GM21423 (cell line): ENCODE data around the gene MTG1.
"Not testable (repeated sequence)": the region's sequence is repeated elsewhere in the genome, so short reads cannot be mapped to it uniquely, and the experiment has no call there.

Source experiments
- ATAC-seq: cut with Tn5 transposase; IDR thresholded peaks from one replicate; pipeline ENCODE4 v1.9.1; 2021; ENCODE audit warnings: mild to moderate bottlenecking, moderate library complexity; ENCODE audit not compliant: unreplicated experiment

The MTG1 gene

GRCh38 chr10:133422807-133423771 is 29.1 kb downstream of the MTG1 start:
- no peak for ATAC-seq

- not testable (repeated sequence) for ATAC-seq
Measured at GRCh38 chr10:133424102-133424501, 30.1 kb downstream of the MTG1 start.

GRCh38 chr10:133424601-133425000 is 30.6 kb downstream of the MTG1 start, which contains the start of gene SPRN:
TSS of gene SPRN (minus strand) at chr10:133424625. CDS start at chr10:133423681, 944 bp downstream.
- not testable (repeated sequence) for ATAC-seq

- ATAC-seq: not testable (repeated sequence)
Measured at GRCh38 chr10:133429571-133429970, 35.6 kb downstream of the MTG1 start.

- ATAC-seq: not testable (repeated sequence)
Measured at GRCh38 chr10:133431888-133432613, 38.1 kb downstream of the MTG1 start.

- ATAC-seq: not testable (repeated sequence)
Measured at GRCh38 chr10:133432789-133433188, 38.8 kb downstream of the MTG1 start.

- ATAC-seq: no peak
Measured at GRCh38 chr10:133438711-133439273, 44.8 kb downstream of the MTG1 start.

- ATAC-seq: no peak
Measured at GRCh38 chr10:133439517-133440461, 45.8 kb downstream of the MTG1 start.

- ATAC-seq: no peak
Measured at GRCh38 chr10:133440633-133441285, 46.8 kb downstream of the MTG1 start.

GRCh38 chr10:133441356-133441755 is 47.4 kb downstream of the MTG1 start:
- ATAC-seq: not testable (repeated sequence)

- ATAC-seq: no peak
Measured at GRCh38 chr10:133441780-133442179, 47.8 kb downstream of the MTG1 start.

- no peak for ATAC-seq
Measured at GRCh38 chr10:133442191-133442966, 48.4 kb downstream of the MTG1 start.

- ATAC-seq: no peak
Measured at GRCh38 chr10:133442967-133443924, 49.3 kb downstream of the MTG1 start.

GRCh38 chr10:133444342-133445267 is 50.6 kb downstream of the MTG1 start:
- ATAC-seq: no peak

GRCh38 chr10:133445268-133445732 is 51.3 kb downstream of the MTG1 start:
- no peak for ATAC-seq
